GM12875 (cell line): Measurements from ENCODE around the gene SPACA7.

Experiments used
- H3K4me3 ChIP-seq: one replicate; pipeline ENCODE4 v1.5.1; 2011; ENCODE audit warnings: low read depth, low read length, control low read depth
- TF ChIP-seq, protein P1 (sequence below): IDR thresholded peaks from 2 replicates; pipeline ENCODE4 v1.5.1; 2011; ENCODE audit warnings: low read depth, mild to moderate bottlenecking, control low read depth, inconsistent platforms, low read length, moderate library complexity, borderline replicate concordance; ENCODE audit not compliant: insufficient read depth

The SPACA7 gene

DNA sequence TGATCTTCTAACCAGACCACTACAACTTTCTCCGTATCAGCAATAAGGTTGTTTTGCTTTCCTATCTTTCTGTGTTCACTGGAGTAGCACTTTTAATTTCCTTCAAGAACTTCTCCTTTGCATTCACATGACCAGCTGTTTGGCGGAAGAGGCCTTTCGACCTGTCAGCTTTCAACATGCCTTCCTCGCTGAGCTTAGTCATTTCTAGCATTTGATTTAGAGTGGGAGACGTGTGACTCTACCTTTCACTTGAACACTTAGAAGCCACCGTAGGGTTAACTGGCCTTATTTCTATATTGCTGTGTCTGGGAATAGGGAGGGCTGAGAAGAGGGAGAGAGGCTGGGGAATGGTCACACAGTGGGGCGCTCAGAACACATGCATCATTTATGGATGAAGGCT lies 107.1 kb downstream of the SPACA7 start:
- TF ChIP-seq, protein P1, sequence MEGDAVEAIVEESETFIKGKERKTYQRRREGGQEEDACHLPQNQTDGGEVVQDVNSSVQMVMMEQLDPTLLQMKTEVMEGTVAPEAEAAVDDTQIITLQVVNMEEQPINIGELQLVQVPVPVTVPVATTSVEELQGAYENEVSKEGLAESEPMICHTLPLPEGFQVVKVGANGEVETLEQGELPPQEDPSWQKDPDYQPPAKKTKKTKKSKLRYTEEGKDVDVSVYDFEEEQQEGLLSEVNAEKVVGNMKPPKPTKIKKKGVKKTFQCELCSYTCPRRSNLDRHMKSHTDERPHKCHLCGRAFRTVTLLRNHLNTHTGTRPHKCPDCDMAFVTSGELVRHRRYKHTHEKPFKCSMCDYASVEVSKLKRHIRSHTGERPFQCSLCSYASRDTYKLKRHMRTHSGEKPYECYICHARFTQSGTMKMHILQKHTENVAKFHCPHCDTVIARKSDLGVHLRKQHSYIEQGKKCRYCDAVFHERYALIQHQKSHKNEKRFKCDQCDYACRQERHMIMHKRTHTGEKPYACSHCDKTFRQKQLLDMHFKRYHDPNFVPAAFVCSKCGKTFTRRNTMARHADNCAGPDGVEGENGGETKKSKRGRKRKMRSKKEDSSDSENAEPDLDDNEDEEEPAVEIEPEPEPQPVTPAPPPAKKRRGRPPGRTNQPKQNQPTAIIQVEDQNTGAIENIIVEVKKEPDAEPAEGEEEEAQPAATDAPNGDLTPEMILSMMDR: no peak
- H3K4me3 ChIP-seq: no peak overlapping the region
